ENCODE data around the gene MYEOV. TPM values are rescaled to one million over a fixed set of nuclear protein-coding genes. Genes with fewer than 3 reads are reported as not detected.

MYEOV gene
- total and polyA plus RNA-seq, 2 of the 8 experiments (the other 6 are each of a cell fraction or from before 2014, with no cell fraction given) = 0.44 to 0.67 TPM

- H2AK5ac ChIP-seq (ENCODE audit: low read depth, low read length) = no peak overlapping the region
- H2AFZ ChIP-seq (ENCODE audit: low read length) = no peak overlapping the region
- no peak overlapping the region for H3K56ac ChIP-seq (replicated peaks; ENCODE audit: insufficient read length, low read depth, low read length)
- H3K4ac ChIP-seq (replicated peaks; ENCODE audit: insufficient read length, low read depth, low read length) = no peak overlapping the region
- peaks cover 7% of the 10 kb centered on the region; the same call in 1 of the 2 replicates for H3K23me2 ChIP-seq (ENCODE audit: low read depth, low read length)
- no peak overlapping the region for H2BK12ac ChIP-seq (ENCODE audit: low read depth, low read length)
- H3K79me2 ChIP-seq (ENCODE audit: control insufficient read depth in 1 of 2, insufficient read depth in 2 of 2, low read length in 2 of 2) = no peaks in the 10 kb centered on the region
- H3K9ac ChIP-seq (replicated peaks in 1 of 4; ENCODE audit: extremely low read depth in 1 of 4, low read depth in 3 of 4, low read length in 3 of 4) = no peak overlapping the region
- no peak for DNase-seq (ENCODE audit: low read depth in 1 of 2, low spot score in 2 of 2)
- no peak overlapping the region for H3K4me2 ChIP-seq (ENCODE audit: insufficient read depth in 1 of 2, low read depth in 2 of 2, low read length in 2 of 2)
- H2BK5ac ChIP-seq (ENCODE audit: low read depth, low read length) = no peak overlapping the region
- no peaks in the 10 kb centered on the region for H3K36me3 ChIP-seq (ENCODE audit: control insufficient read depth in 2 of 4, insufficient read depth in 4 of 4, low read length in 3 of 4)
- H4K91ac ChIP-seq (replicated peaks; ENCODE audit: insufficient read length, low read length) = no peak overlapping the region
- no peak overlapping the region for H2BK120ac ChIP-seq (replicated peaks; ENCODE audit: low read depth, low read length)
- no peak for TF ChIP-seq PHF8 (conservative IDR thresholded peaks at IDR 0.05; ENCODE audit: low read depth, low read length)
- ChIA-PET CTCF (ENCODE audit: partially characterized antibody) (interaction anchor here (1.1 kb wide), 1 partner anchor 10 kb away, joined by 4 read pairs; no protein-coding TSS in a partner anchor), POLR2A (ENCODE audit: partially characterized antibody) (no interaction called here)
- H2BK20ac ChIP-seq (ENCODE audit: low read length) = no peak overlapping the region
- H4K5ac ChIP-seq (ENCODE audit: insufficient read length, low read depth, low read length) = no peak overlapping the region
- no peak overlapping the region for H3K18ac ChIP-seq (ENCODE audit: extremely low read depth, low read length)
- no peak overlapping the region for H3K4me3 ChIP-seq (ENCODE audit: extremely low read depth in 1 of 4, insufficient read depth in 2 of 4, low read depth in 3 of 4, low read length in 4 of 4)
- H4K20me1 ChIP-seq (replicated peaks in 1 of 2; ENCODE audit: control insufficient read depth in 1 of 2, insufficient read depth in 2 of 2, low read length in 2 of 2) = peaks cover 0 to 2% of the 10 kb centered on the region in 2 experiments
- H3K4me1 ChIP-seq (replicated peaks in 1 of 4; ENCODE audit: control insufficient read depth in 3 of 4, insufficient read depth in 4 of 4, low read length in 3 of 4) = peaks cover 4 to 8% (median 6%) of the 10 kb centered on the region in 4 experiments; a peak in 6 of 7 replicates
- H3K14ac ChIP-seq (ENCODE audit: insufficient read length) = no peak overlapping the region
- FAIRE-seq = no peak
- no peaks in the 10 kb centered on the region for H3K79me1 ChIP-seq (ENCODE audit: low read depth, low read length)
- no peak overlapping the region for H3K23ac ChIP-seq (ENCODE audit: insufficient read length)
- no peak overlapping the region for H2BK15ac ChIP-seq (ENCODE audit: low read length)
- 0 out of 4 replicates have a peak, but pooled peaks cover 2 to 5% of the 10 kb centered on the region in 2 experiments for H3K9me3 ChIP-seq (ENCODE audit: insufficient read depth in 2 of 2, low read depth in 1 of 2, low read length in 1 of 2)
- peaks cover 0 to 3% (median under 1%) of the 10 kb centered on the region in 4 experiments; a peak in 1 of 7 replicates for H3K27me3 ChIP-seq (replicated peaks in 1 of 4; ENCODE audit: control insufficient read depth in 3 of 4, extremely low read depth in 1 of 4, insufficient read depth in 3 of 4, low read length in 3 of 4)
- H3K27ac ChIP-seq (ENCODE audit: low read depth, low read length) = no peak overlapping the region
- no peak overlapping the region for H4K8ac ChIP-seq (ENCODE audit: extremely low read depth, insufficient read depth, low read length)
Observed at GRCh38 chr11:69260622-69261021, 33.3 kb upstream of the MYEOV start.

Measured in H1 (cell line).